Spleen (tissue), 7 donors: ENCODE data around the gene CLASP1.

Experiments
- POLR2A ChIP-seq, 3 donors: fragments of 450-650 bp; IDR thresholded peaks; one replicate each; pipeline ENCODE4 v1.5.1; 2017; ENCODE audit warnings: antibody characterized with exemption in 3 of 3, mild to moderate bottlenecking in 1 of 3
- POLR2AphosphoS5 ChIP-seq, 3 donors: sonication (generic); formaldehyde crosslinking; IDR thresholded peaks; one replicate each; pipeline ENCODE4 v1.5.1; 2017; ENCODE audit warnings: antibody characterized with exemption in 3 of 3
- TF ChIP-seq, protein P1 (sequence below), 11 experiments: fragments of 200-600 bp in 7 of 11; fragments of 450-650 bp in 4 of 11; sonication (generic) in 4 of 11; IDR thresholded peaks in 8 of 11; conservative IDR thresholded peaks in 3 of 11; 1 replicate in 7 of 11; 2 replicates in 4 of 11; pipeline versions ENCODE4 v1.4.0 to v1.8.0; 2016 to 2021; ENCODE audit warnings: antibody characterized with exemption in 11 of 11, inconsistent platforms in 4 of 11, mild to moderate bottlenecking in 1 of 11
- donor health status: DM: no; HTN: no; CAD: no; lungs with moderate emphysema.
- donor health status: DM: no; HTN: no; CAD: no.
- donor health status: DM: no; HTN: no; CAD: no.

DNA sequence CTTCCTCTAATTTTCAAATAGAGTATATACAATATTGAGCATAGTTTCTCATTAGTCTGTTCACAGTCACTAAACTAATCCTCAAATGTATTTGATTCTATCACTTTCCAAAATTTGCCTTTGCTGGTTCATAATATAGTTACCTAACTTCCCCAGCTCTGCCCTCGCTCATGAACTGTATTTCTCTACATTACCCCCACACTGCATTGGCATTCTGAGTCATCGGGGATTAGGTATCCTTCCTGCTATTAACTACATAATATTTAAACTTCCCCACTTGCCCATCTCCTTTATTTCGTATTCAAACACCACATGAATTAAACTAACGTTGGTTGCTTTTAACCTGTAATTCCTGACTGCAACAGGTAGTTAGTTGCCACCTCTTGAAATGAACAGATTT lies 14.8 kb upstream of the CLASP1 start:
- TF ChIP-seq, protein P1, sequence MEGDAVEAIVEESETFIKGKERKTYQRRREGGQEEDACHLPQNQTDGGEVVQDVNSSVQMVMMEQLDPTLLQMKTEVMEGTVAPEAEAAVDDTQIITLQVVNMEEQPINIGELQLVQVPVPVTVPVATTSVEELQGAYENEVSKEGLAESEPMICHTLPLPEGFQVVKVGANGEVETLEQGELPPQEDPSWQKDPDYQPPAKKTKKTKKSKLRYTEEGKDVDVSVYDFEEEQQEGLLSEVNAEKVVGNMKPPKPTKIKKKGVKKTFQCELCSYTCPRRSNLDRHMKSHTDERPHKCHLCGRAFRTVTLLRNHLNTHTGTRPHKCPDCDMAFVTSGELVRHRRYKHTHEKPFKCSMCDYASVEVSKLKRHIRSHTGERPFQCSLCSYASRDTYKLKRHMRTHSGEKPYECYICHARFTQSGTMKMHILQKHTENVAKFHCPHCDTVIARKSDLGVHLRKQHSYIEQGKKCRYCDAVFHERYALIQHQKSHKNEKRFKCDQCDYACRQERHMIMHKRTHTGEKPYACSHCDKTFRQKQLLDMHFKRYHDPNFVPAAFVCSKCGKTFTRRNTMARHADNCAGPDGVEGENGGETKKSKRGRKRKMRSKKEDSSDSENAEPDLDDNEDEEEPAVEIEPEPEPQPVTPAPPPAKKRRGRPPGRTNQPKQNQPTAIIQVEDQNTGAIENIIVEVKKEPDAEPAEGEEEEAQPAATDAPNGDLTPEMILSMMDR (IDR thresholded peaks at IDR 0.05 in 8 of 11, conservative IDR thresholded peaks at IDR 0.05 in 3 of 11), result no peak
- TF ChIP-seq POLR2A (IDR thresholded peaks at IDR 0.05) (no peak), POLR2AphosphoS5 (IDR thresholded peaks at IDR 0.05) (no peak)
